ENCODE data around the gene BHLHE40. TPM values are rescaled to one million over a fixed set of nuclear protein-coding genes. Genes with fewer than 3 reads are reported as not detected.

The BHLHE40 gene
- total and polyA plus RNA-seq, 2 donors (not counting 3 experiments of a cell fraction or from before 2014, with no cell fraction given), result 40.3 to 57.9 TPM

DNA sequence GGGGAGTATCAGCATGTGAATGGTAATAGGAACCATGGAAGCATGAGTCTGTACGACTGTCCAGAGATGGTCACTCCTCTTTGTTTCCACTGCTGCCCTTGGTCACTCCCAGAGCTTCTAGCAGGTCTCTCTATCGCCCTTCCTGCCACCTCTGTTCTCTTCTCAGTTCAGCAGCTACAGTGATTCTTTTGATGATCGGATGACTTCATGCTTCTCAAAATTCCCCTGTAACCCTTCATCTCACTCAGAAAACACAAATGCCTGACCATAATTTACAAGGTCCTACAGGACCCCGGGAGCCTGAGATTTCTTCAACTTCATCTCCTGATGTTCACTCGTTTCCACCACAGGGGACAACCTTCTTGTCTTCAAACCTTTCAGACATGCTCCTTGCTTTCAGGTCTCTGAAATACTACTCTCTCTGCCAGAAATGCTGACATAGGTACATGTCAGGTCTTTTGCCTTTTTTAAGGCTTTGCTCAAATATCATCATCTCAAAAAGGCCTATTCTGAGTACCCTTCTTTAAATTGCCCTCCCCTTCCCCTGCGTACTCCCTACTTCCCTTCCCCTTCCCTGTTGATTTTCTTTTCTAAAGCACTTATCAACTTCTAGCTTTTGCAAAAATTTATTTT is 42.1 kb upstream of the BHLHE40 start:
- Histone ChIP-seq H3K4me2 (ENCODE audit: insufficient read depth, low read length) (no peak overlapping the region), H2AFZ (ENCODE audit: low read depth, low read length) (no peak overlapping the region), H3K9me3 (replicated peaks; ENCODE audit: control insufficient read depth, insufficient read depth, low read length) (no peaks in the 10 kb centered on the region), H3K4me3 (replicated peaks in 1 of 3; ENCODE audit: insufficient read depth in 1 of 3, low read depth in 1 of 3, low read length in 3 of 3) (no peak overlapping the region), H3K4me1 (ENCODE audit: control insufficient read depth, extremely low read depth, insufficient read depth, low read length) (peaks cover 4% of the 10 kb centered on the region), H3K9ac (replicated peaks; ENCODE audit: extremely low read depth, insufficient read depth, low read length) (no peak overlapping the region), H3K9me1 (replicated peaks; ENCODE audit: control insufficient read depth, extremely low read depth, insufficient read depth, low read length) (no peaks in the 10 kb centered on the region), H3K79me2 (ENCODE audit: control insufficient read depth, insufficient read depth, low read length) (no peaks in the 10 kb centered on the region), H4K20me1 (replicated peaks; ENCODE audit: control insufficient read depth, extremely low read depth, insufficient read depth, low read length) (no peaks in the 10 kb centered on the region), H3K27me3 (ENCODE audit: control insufficient read depth in 2 of 2, insufficient read depth in 2 of 2, low read length in 2 of 2) (no peaks in the 10 kb centered on the region), H3K27ac (ENCODE audit: insufficient read depth, low read depth, low read length) (no peak overlapping the region), H3K36me3 (ENCODE audit: control insufficient read depth in 2 of 2, extremely low read depth in 1 of 2, insufficient read depth in 2 of 2, low read length in 2 of 2) (no peaks in the 10 kb centered on the region)
- TF ChIP-seq MYC (IDR thresholded peaks at IDR 0.05; ENCODE audit: low read depth, low read length) (no peak), POLR2AphosphoS5 (IDR thresholded peaks at IDR 0.05; ENCODE audit: insufficient read depth, low read depth, low read length) (no peak), FOS (IDR thresholded peaks at IDR 0.05; ENCODE audit: borderline replicate concordance, insufficient read depth, low read length) (no peak), GATA2 (IDR thresholded peaks at IDR 0.05; ENCODE audit: insufficient read depth, insufficient read length, low read depth, low read length) (no peak), POLR2A (IDR thresholded peaks at IDR 0.05; ENCODE audit: low read depth, low read length) (no peak), JUN (IDR thresholded peaks at IDR 0.05; ENCODE audit: borderline replicate concordance, insufficient read depth, insufficient read length, low read depth) (no peak), EZH2 (IDR thresholded peaks at IDR 0.05; ENCODE audit: borderline replicate concordance, low read depth, low read length, severe bottlenecking) (no peak)
- TF ChIP-seq, protein P1, sequence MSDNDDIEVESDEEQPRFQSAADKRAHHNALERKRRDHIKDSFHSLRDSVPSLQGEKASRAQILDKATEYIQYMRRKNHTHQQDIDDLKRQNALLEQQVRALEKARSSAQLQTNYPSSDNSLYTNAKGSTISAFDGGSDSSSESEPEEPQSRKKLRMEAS (IDR thresholded peaks at IDR 0.05; ENCODE audit: insufficient read depth, insufficient read length), result no peak
- TF ChIP-seq, protein P2, sequence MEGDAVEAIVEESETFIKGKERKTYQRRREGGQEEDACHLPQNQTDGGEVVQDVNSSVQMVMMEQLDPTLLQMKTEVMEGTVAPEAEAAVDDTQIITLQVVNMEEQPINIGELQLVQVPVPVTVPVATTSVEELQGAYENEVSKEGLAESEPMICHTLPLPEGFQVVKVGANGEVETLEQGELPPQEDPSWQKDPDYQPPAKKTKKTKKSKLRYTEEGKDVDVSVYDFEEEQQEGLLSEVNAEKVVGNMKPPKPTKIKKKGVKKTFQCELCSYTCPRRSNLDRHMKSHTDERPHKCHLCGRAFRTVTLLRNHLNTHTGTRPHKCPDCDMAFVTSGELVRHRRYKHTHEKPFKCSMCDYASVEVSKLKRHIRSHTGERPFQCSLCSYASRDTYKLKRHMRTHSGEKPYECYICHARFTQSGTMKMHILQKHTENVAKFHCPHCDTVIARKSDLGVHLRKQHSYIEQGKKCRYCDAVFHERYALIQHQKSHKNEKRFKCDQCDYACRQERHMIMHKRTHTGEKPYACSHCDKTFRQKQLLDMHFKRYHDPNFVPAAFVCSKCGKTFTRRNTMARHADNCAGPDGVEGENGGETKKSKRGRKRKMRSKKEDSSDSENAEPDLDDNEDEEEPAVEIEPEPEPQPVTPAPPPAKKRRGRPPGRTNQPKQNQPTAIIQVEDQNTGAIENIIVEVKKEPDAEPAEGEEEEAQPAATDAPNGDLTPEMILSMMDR (IDR thresholded peaks at IDR 0.05; ENCODE audit: extremely low read depth in 1 of 2, insufficient read depth in 1 of 2, low read depth in 1 of 2, low read length in 2 of 2), result no peak
- POLR2A ChIA-PET, result no interaction called here
- intact Hi-C loops (cut with micrococcal nuclease) (no loop called here), dilution Hi-C loops (cut with MboI; ENCODE audit: extremely low pct_ligation_motif_present, low sequenced_read_pairs) (no loop called here)
- DNase-seq (ENCODE audit: low read depth, low spot score) (no peak), FAIRE-seq (no peak)
- no TSS peak for BruUV-seq (replicated peaks)
- CTCF ChIA-PET, result interaction anchor here (1.0 to 2.2 kb wide), 2 partner anchors 39 to 56 kb away, joined by 5 to 8 read pairs; no protein-coding TSS in a partner anchor
